UCSD-AML1 (cell line): Measurements from ENCODE around the gene DIP2C.
"Not testable (repeated sequence)": the region's sequence is repeated elsewhere in the genome, so short reads cannot be mapped to it uniquely, and the experiment has no call there.

Source experiments
- DNase-seq: peaks from one replicate; lab custom pipeline; 2025; ENCODE audit not compliant: unreplicated experiment; lab: John Stamatoyannopoulos, UW

Gene DIP2C

GRCh38 chr10:613271-614138, 76.0 kb downstream of the DIP2C start:
- no peak for DNase-seq

GRCh38 chr10:612696-613095, 76.8 kb downstream of the DIP2C start:
- no peak for DNase-seq

GRCh38 chr10:610642-611305, 78.7 kb downstream of the DIP2C start:
- DNase-seq = not testable (repeated sequence)

GRCh38 chr10:609868-610545, 79.5 kb downstream of the DIP2C start:
- DNase-seq = no peak

- no peak for DNase-seq
Measured at GRCh38 chr10:609262-609658, 80.2 kb downstream of the DIP2C start.

- no peak for DNase-seq
Measured at GRCh38 chr10:608331-609261, 80.9 kb downstream of the DIP2C start.

GRCh38 chr10:607545-608185, 81.8 kb downstream of the DIP2C start:
- no peak for DNase-seq

- no peak for DNase-seq
Measured at GRCh38 chr10:606762-607544, 82.5 kb downstream of the DIP2C start.

GRCh38 chr10:605632-606325, 83.7 kb downstream of the DIP2C start:
- DNase-seq = no peak

GRCh38 chr10:604716-605631, 84.5 kb downstream of the DIP2C start:
- DNase-seq = no peak

- DNase-seq = no peak
Measured at GRCh38 chr10:603745-604144, 85.7 kb downstream of the DIP2C start.

GRCh38 chr10:602391-603005, 87.0 kb downstream of the DIP2C start:
- DNase-seq = no peak

- no peak for DNase-seq
Measured at GRCh38 chr10:601660-601963, 87.9 kb downstream of the DIP2C start.

- no peak for DNase-seq
Measured at GRCh38 chr10:600876-601659, 88.4 kb downstream of the DIP2C start.

GRCh38 chr10:600234-600633, 89.2 kb downstream of the DIP2C start:
- DNase-seq = no peak

GRCh38 chr10:599767-600166, 89.7 kb downstream of the DIP2C start:
- DNase-seq = no peak
